WTC11 (cell line): Measurements from ENCODE around the gene IRX1. TPM values are rescaled to one million over a fixed set of nuclear protein-coding genes. Genes with fewer than 3 reads are reported as not detected.

ENCODE experiments used
- AFF4 ChIP-seq: sonication (generic); formaldehyde crosslinking; IDR thresholded peaks from 2 replicates; pipeline ENCODE4 v1.8.1; 2023; ENCODE audit warnings: mild to moderate bottlenecking, missing genetic modification reagents, borderline replicate concordance
- CREB1 ChIP-seq: sonication (generic); formaldehyde crosslinking; IDR thresholded peaks from 2 replicates; pipeline ENCODE4 v1.8.0; 2023; ENCODE audit warnings: mild to moderate bottlenecking, missing genetic modification reagents
- EMX1 ChIP-seq: fragments of 250-450 bp; sonication (Bioruptor Pico); IDR thresholded peaks from 2 replicates; pipeline ENCODE4 v1.8.0; 2021; ENCODE audit warnings: mild to moderate bottlenecking
- ETV6 ChIP-seq: sonication (generic); formaldehyde crosslinking; IDR thresholded peaks from 2 replicates; pipeline ENCODE4 v1.8.1; 2022; ENCODE audit warnings: mild to moderate bottlenecking, missing genetic modification reagents
- GTF2I ChIP-seq: fragments of 250-450 bp; sonication (Bioruptor Pico); conservative IDR thresholded peaks from 2 replicates; pipeline ENCODE4 v1.4.0; 2021; ENCODE audit warnings: mild to moderate bottlenecking
- IRF2 ChIP-seq: sonication (generic); formaldehyde crosslinking; IDR thresholded peaks from 2 replicates; pipeline ENCODE4 v1.8.0; 2022; ENCODE audit warnings: low read depth, missing genetic modification reagents, borderline replicate concordance
- MXD4 ChIP-seq: fragments of 250-450 bp; sonication (Bioruptor Pico); IDR thresholded peaks from 2 replicates; pipeline ENCODE4 v1.8.0; 2021; ENCODE audit warnings: mild to moderate bottlenecking, moderate library complexity, borderline replicate concordance
- MYBL2 ChIP-seq: sonication (generic); formaldehyde crosslinking; IDR thresholded peaks from 2 replicates; pipeline ENCODE4 v1.8.1; 2023; ENCODE audit warnings: mild to moderate bottlenecking, moderate library complexity, missing genetic modification reagents
- NR3C1 ChIP-seq: sonication (generic); formaldehyde crosslinking; conservative IDR thresholded peaks from 2 replicates; pipeline ENCODE4 v1.8.1; 2023; ENCODE audit warnings: low read depth, mild to moderate bottlenecking, missing genetic modification reagents
- PREB ChIP-seq: sonication (generic); formaldehyde crosslinking; IDR thresholded peaks from 2 replicates; pipeline ENCODE4 v1.8.1; 2022; ENCODE audit warnings: mild to moderate bottlenecking, missing genetic modification reagents, moderate library complexity, borderline replicate concordance
- PRRX2 ChIP-seq: fragments of 250-450 bp; sonication (Bioruptor Pico); IDR thresholded peaks from 2 replicates; pipeline ENCODE4 v1.8.0; 2021; ENCODE audit warnings: mild to moderate bottlenecking
- SOX15 ChIP-seq: fragments of 250-450 bp; sonication (Bioruptor Pico); IDR thresholded peaks from 2 replicates; pipeline ENCODE4 v1.9.0; 2021; ENCODE audit warnings: mild to moderate bottlenecking
- TEAD4 ChIP-seq: sonication (generic); formaldehyde crosslinking; IDR thresholded peaks from 2 replicates; pipeline ENCODE4 v1.8.0; 2022; ENCODE audit warnings: mild to moderate bottlenecking, missing genetic modification reagents
- TP53 ChIP-seq: sonication (generic); formaldehyde crosslinking; IDR thresholded peaks from 2 replicates; pipeline ENCODE4 v1.8.1; 2023; ENCODE audit warnings: mild to moderate bottlenecking, missing genetic modification reagents
- USF2 ChIP-seq: sonication (generic); formaldehyde crosslinking; IDR thresholded peaks from 2 replicates; pipeline ENCODE4 v1.8.1; 2023; ENCODE audit warnings: mild to moderate bottlenecking, missing genetic modification reagents, moderate library complexity
- ZBTB21 ChIP-seq: sonication (generic); formaldehyde crosslinking; IDR thresholded peaks from 2 replicates; pipeline ENCODE4 v1.8.1; 2023; ENCODE audit warnings: mild to moderate bottlenecking, missing genetic modification reagents, borderline replicate concordance
- ZBTB43 ChIP-seq: sonication (generic); formaldehyde crosslinking; IDR thresholded peaks from 2 replicates; pipeline ENCODE4 v1.8.1; 2023; ENCODE audit warnings: mild to moderate bottlenecking, missing genetic modification reagents
- ZNF317 ChIP-seq: sonication (generic); formaldehyde crosslinking; IDR thresholded peaks from 2 replicates; pipeline ENCODE4 v1.8.1; 2023; ENCODE audit warnings: low read depth, mild to moderate bottlenecking, moderate library complexity, missing genetic modification reagents, borderline replicate concordance
- ZNF425 ChIP-seq: fragments of 250-450 bp; sonication (Bioruptor Pico); conservative IDR thresholded peaks from 2 replicates; pipeline ENCODE4 v1.9.0; 2021; ENCODE audit warnings: mild to moderate bottlenecking
- total RNA-seq: library from RNA; stranded (reverse); gene quantifications from 3 replicates; pipeline ENCODE4 v1.2.3, GENCODE V29; 2021
- TF ChIP-seq, protein P1 (sequence below): sonication (generic); formaldehyde crosslinking; IDR thresholded peaks from 2 replicates; pipeline ENCODE4 v1.8.0; 2023; ENCODE audit warnings: missing genetic modification reagents
- TF ChIP-seq, protein P2 (sequence below): sonication (generic); formaldehyde crosslinking; IDR thresholded peaks from 2 replicates; pipeline ENCODE4 v1.8.0; 2022; ENCODE audit warnings: mild to moderate bottlenecking, missing genetic modification reagents
- TF ChIP-seq, protein P3 (sequence below): fragments of 250-450 bp; sonication (Bioruptor Pico); IDR thresholded peaks from 2 replicates; pipeline ENCODE4 v1.9.0; 2021; ENCODE audit warnings: mild to moderate bottlenecking
- TF ChIP-seq, protein P4 (sequence below): sonication (generic); formaldehyde crosslinking; IDR thresholded peaks from 2 replicates; pipeline ENCODE4 v1.8.0; 2022; ENCODE audit warnings: mild to moderate bottlenecking, missing genetic modification reagents

Gene IRX1
- total RNA-seq, 1 experiment from 2014 or later, result 21.0 TPM

GRCh38 chr5:3592298-3592697, 3.3 kb upstream of the IRX1 start (continued):
- TF ChIP-seq ZNF317 (CRISPR knock-in tag) (peak; percentile 53; the same call in 1 of the 2 replicates), PREB (CRISPR knock-in tag) (no peak), NR3C1 (no peak), IRF2 (CRISPR knock-in tag) (no peak), TP53 (CRISPR knock-in tag) (peak; percentile 92), ZBTB43 (CRISPR knock-in tag) (0 out of 2 replicates have a peak, but pooled peaks have one; percentile 58), ZBTB21 (CRISPR knock-in tag) (0 out of 2 replicates have a peak, but pooled peaks have one; percentile 61), USF2 (CRISPR knock-in tag) (peak; percentile 28; the same call in 1 of the 2 replicates), GTF2I (CRISPR knock-in tag) (no peak), TEAD4 (peak; percentile 22; the same call in 1 of the 2 replicates), MYBL2 (peak; percentile 80; the same call in 1 of the 2 replicates), PRRX2 (no peak), ETV6 (CRISPR knock-in tag) (peak; percentile 62), SOX15 (CRISPR knock-in tag) (no peak), ZNF425 (CRISPR knock-in tag) (no peak), EMX1 (CRISPR knock-in tag) (no peak), MXD4 (CRISPR knock-in tag) (no peak), AFF4 (CRISPR knock-in tag) (peak; percentile 58; the same call in 1 of the 2 replicates), CREB1 (CRISPR knock-in tag) (no peak)
- TF ChIP-seq, protein P1, sequence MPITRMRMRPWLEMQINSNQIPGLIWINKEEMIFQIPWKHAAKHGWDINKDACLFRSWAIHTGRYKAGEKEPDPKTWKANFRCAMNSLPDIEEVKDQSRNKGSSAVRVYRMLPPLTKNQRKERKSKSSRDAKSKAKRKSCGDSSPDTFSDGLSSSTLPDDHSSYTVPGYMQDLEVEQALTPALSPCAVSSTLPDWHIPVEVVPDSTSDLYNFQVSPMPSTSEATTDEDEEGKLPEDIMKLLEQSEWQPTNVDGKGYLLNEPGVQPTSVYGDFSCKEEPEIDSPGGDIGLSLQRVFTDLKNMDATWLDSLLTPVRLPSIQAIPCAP (CRISPR knock-in tag), result peak; percentile 79; the same call in 1 of the 2 replicates
- TF ChIP-seq, protein P2, sequence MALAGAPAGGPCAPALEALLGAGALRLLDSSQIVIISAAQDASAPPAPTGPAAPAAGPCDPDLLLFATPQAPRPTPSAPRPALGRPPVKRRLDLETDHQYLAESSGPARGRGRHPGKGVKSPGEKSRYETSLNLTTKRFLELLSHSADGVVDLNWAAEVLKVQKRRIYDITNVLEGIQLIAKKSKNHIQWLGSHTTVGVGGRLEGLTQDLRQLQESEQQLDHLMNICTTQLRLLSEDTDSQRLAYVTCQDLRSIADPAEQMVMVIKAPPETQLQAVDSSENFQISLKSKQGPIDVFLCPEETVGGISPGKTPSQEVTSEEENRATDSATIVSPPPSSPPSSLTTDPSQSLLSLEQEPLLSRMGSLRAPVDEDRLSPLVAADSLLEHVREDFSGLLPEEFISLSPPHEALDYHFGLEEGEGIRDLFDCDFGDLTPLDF (CRISPR knock-in tag), result 0 out of 2 replicates have a peak, but pooled peaks have one; percentile 20
- TF ChIP-seq, protein P3, sequence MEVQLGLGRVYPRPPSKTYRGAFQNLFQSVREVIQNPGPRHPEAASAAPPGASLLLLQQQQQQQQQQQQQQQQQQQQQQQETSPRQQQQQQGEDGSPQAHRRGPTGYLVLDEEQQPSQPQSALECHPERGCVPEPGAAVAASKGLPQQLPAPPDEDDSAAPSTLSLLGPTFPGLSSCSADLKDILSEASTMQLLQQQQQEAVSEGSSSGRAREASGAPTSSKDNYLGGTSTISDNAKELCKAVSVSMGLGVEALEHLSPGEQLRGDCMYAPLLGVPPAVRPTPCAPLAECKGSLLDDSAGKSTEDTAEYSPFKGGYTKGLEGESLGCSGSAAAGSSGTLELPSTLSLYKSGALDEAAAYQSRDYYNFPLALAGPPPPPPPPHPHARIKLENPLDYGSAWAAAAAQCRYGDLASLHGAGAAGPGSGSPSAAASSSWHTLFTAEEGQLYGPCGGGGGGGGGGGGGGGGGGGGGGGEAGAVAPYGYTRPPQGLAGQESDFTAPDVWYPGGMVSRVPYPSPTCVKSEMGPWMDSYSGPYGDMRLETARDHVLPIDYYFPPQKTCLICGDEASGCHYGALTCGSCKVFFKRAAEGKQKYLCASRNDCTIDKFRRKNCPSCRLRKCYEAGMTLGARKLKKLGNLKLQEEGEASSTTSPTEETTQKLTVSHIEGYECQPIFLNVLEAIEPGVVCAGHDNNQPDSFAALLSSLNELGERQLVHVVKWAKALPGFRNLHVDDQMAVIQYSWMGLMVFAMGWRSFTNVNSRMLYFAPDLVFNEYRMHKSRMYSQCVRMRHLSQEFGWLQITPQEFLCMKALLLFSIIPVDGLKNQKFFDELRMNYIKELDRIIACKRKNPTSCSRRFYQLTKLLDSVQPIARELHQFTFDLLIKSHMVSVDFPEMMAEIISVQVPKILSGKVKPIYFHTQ (CRISPR knock-in tag), result no peak
- TF ChIP-seq, protein P4, sequence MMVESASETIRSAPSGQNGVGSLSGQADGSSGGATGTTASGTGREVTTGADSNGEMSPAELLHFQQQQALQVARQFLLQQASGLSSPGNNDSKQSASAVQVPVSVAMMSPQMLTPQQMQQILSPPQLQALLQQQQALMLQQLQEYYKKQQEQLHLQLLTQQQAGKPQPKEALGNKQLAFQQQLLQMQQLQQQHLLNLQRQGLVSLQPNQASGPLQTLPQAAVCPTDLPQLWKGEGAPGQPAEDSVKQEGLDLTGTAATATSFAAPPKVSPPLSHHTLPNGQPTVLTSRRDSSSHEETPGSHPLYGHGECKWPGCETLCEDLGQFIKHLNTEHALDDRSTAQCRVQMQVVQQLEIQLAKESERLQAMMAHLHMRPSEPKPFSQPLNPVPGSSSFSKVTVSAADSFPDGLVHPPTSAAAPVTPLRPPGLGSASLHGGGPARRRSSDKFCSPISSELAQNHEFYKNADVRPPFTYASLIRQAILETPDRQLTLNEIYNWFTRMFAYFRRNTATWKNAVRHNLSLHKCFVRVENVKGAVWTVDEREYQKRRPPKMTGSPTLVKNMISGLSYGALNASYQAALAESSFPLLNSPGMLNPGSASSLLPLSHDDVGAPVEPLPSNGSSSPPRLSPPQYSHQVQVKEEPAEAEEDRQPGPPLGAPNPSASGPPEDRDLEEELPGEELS, result peak; percentile 93
